ENCODE results near the gene ADARB1.

Gene ADARB1

DNA sequence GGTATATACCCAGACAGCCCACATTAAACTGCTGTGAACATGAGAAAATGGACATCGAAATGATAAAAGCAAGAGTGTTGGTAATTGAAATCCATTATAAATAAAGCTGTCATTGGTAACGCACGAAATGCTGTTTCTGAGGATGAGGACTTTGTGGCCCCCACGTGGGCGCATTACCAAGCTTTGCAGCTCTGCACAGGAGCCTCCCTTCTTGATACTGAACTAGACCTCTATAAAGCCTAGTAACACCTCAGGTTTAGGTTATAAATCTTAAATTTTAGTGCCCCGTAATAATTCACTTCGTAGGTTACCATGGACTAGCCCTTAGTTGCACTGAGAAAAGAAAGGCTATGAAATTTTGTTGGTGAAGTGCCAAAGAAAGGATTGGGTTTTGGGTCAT is 45.4 kb downstream of the ADARB1 start:
- Histone ChIP-seq H3K36me3 (no peaks in the 10 kb centered on the region), H3K27ac (no peak overlapping the region), H3K9me3 (no peaks in the 10 kb centered on the region), H3K27me3 (peaks cover 8% of the 10 kb centered on the region), H3K4me3 (ENCODE audit: low read depth in 1 of 2, low read length in 1 of 2) (no peak overlapping the region), H3K4me1 (ENCODE audit: control insufficient read depth in 1 of 2, insufficient read depth in 1 of 2, low read depth in 1 of 2, low read length in 1 of 2) (no peaks in the 10 kb centered on the region)
- TF ChIP-seq, protein P1, sequence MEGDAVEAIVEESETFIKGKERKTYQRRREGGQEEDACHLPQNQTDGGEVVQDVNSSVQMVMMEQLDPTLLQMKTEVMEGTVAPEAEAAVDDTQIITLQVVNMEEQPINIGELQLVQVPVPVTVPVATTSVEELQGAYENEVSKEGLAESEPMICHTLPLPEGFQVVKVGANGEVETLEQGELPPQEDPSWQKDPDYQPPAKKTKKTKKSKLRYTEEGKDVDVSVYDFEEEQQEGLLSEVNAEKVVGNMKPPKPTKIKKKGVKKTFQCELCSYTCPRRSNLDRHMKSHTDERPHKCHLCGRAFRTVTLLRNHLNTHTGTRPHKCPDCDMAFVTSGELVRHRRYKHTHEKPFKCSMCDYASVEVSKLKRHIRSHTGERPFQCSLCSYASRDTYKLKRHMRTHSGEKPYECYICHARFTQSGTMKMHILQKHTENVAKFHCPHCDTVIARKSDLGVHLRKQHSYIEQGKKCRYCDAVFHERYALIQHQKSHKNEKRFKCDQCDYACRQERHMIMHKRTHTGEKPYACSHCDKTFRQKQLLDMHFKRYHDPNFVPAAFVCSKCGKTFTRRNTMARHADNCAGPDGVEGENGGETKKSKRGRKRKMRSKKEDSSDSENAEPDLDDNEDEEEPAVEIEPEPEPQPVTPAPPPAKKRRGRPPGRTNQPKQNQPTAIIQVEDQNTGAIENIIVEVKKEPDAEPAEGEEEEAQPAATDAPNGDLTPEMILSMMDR (IDR thresholded peaks at IDR 0.05) = no peak

DNA sequence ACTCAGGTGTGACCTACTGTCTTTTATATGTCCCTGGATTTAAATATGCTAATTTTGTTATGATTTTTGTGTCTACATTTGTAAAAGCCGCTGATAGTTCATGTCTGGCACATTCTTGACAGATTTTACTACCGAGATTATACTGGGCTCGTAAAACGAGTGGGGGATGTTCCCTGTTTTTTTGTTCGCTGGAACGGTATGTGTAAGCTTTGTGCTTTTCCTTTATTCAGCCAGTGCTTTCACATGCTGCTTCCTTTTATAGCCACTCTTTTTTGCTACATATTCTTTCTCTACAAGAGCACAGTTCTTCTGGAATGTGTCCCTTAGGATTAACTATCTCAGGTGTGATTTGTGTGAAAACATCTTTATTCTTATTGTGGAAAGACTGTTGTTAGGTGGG is 46.6 kb downstream of the ADARB1 start:
- no peak overlapping the region for H3K27ac ChIP-seq
- no peaks in the 10 kb centered on the region for H3K9me3 ChIP-seq
- H3K27me3 ChIP-seq = no peaks in the 10 kb centered on the region
- no peaks in the 10 kb centered on the region for H3K4me1 ChIP-seq (ENCODE audit: control insufficient read depth in 1 of 2, insufficient read depth in 1 of 2, low read depth in 1 of 2, low read length in 1 of 2)
- H3K36me3 ChIP-seq = no peaks in the 10 kb centered on the region
- no peak overlapping the region for H3K4me3 ChIP-seq (ENCODE audit: low read depth in 1 of 2, low read length in 1 of 2)
- TF ChIP-seq, protein P1 (IDR thresholded peaks at IDR 0.05) = no peak

DNA sequence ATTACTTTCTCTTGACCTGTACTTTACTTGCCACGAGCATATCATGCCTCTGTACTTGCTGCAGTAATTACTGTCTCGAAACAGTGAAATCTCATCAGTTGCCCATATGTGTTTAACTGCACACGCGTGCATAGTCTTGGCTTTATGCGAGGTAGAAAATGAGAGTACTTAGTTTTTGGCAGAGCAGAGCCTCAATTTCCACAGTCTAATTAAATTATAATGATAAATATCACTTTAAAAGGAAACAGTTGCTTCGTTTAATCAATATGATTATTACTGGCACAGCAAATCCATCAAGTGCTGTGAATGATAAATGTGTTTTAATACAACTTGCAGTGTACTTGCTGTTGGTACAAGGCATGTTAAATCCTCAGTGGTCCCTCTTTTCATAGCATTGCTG is 47.6 kb downstream of the ADARB1 start:
- Histone ChIP-seq H3K27ac (no peak overlapping the region), H3K27me3 (peaks cover 6% of the 10 kb centered on the region), H3K4me1 (ENCODE audit: control insufficient read depth in 1 of 2, insufficient read depth in 1 of 2, low read depth in 1 of 2, low read length in 1 of 2) (no peaks in the 10 kb centered on the region), H3K9me3 (no peaks in the 10 kb centered on the region), H3K36me3 (no peaks in the 10 kb centered on the region), H3K4me3 (ENCODE audit: low read depth in 1 of 2, low read length in 1 of 2) (no peak overlapping the region)
- TF ChIP-seq, protein P1 (IDR thresholded peaks at IDR 0.05) = no peak

DNA sequence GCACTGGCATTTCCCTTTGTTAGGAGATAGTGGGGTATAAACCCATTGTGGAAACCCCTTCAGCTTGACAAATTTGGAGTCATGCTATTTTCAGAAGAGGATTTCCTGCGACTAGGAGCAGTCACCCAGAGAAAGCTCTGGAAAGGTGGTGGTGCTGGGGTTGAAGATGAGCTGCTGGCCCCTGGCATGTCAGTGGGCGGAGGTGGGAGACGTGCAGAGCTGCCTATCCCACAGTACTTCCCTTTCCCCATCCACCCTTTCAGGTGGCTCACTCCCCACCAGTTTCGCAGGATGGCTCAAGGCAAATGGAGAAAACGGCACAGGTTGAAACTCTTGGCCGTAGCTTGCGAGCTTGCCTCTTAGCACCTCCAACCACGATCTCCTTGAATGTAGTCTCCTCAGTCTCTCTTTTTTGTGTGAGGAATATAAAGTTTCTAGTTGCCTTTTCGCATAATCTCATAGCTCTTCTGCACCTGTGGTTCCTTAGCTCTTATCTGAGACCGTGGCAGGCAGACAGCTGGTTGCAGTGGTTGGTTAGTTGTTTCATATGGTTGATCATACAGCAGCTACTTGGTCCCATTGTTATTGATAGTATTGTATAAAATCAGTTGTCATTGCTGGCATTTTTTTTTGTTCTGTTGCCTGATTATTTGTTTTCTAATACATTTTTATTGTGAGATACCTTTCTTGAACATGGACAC is 48.2 kb downstream of the ADARB1 start:
- TF ChIP-seq, protein P1 (IDR thresholded peaks at IDR 0.05) = no peak
- no peak overlapping the region for H3K4me3 ChIP-seq (ENCODE audit: low read depth in 1 of 2, low read length in 1 of 2)
- no peaks in the 10 kb centered on the region for H3K9me3 ChIP-seq
- peaks cover 6% of the 10 kb centered on the region for H3K27me3 ChIP-seq
- H3K27ac ChIP-seq = no peak overlapping the region
- H3K36me3 ChIP-seq = no peaks in the 10 kb centered on the region
- H3K4me1 ChIP-seq (ENCODE audit: control insufficient read depth in 1 of 2, insufficient read depth in 1 of 2, low read depth in 1 of 2, low read length in 1 of 2) = no peaks in the 10 kb centered on the region

DNA sequence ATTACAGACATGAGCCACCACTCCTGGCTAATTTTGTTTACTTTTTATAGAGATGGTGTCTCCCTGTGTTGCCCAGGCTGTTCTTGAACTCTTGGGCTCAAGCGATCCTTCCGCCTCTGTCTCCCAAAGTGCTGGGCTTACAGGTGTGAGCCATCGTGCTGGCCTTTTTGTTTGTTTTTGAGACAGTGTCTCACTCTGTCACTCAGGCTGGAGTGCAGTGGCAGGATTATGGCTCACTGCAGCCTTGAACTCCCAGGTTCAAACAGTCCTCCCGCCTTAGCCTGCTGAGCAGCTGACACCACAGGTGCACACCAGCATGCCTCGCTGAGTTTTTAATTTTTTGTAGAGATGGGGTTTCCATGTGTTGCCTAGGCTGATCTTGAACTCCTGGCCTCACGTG is 49.1 kb downstream of the ADARB1 start:
- Histone ChIP-seq H3K36me3 (no peaks in the 10 kb centered on the region), H3K27ac (no peak overlapping the region), H3K27me3 (peaks cover 6% of the 10 kb centered on the region), H3K4me3 (ENCODE audit: low read depth in 1 of 2, low read length in 1 of 2) (no peak overlapping the region), H3K4me1 (ENCODE audit: control insufficient read depth in 1 of 2, insufficient read depth in 1 of 2, low read depth in 1 of 2, low read length in 1 of 2) (no peaks in the 10 kb centered on the region), H3K9me3 (no peaks in the 10 kb centered on the region)
- TF ChIP-seq, protein P1 (IDR thresholded peaks at IDR 0.05) = no peak
